H9 (cell line): ENCODE results near the gene HECW1. TPM values are rescaled to one million over a fixed set of nuclear protein-coding genes. Genes with fewer than 3 reads are reported as not detected.

Source experiments
- DNase-seq: peaks from one replicate; pipeline ENCODE4 v3.0.0-alpha.2; 2017
- H2AFZ ChIP-seq: one replicate; pipeline ENCODE4 v1.6.1; 2013; ENCODE audit warnings: mild to moderate bottlenecking, low read length, control low read depth, moderate library complexity
- H2AK5ac ChIP-seq: 2 replicates; pipeline ENCODE4 v1.6.1; 2013; ENCODE audit warnings: low read length, control low read depth, mixed read lengths; ENCODE audit not compliant: insufficient read length
- H2BK120ac ChIP-seq: one replicate; pipeline ENCODE4 v1.6.1; 2013; ENCODE audit warnings: low read depth, mild to moderate bottlenecking, low read length, control low read depth, inconsistent platforms; ENCODE audit not compliant: poor library complexity, severe bottlenecking
- H2BK12ac ChIP-seq: 2 replicates; pipeline ENCODE4 v1.6.1; 2013; ENCODE audit warnings: low read length, control low read depth, mixed read lengths, low read depth; ENCODE audit not compliant: insufficient read length
- H2BK15ac ChIP-seq: 2 replicates; pipeline ENCODE4 v1.6.1; 2013; ENCODE audit warnings: low read depth, low read length, control low read depth
- H2BK20ac ChIP-seq: one replicate; pipeline ENCODE4 v1.6.1; 2013; ENCODE audit warnings: low read depth, mild to moderate bottlenecking, low read length, control low read depth, inconsistent platforms; ENCODE audit not compliant: poor library complexity, severe bottlenecking
- H2BK5ac ChIP-seq: 2 replicates; pipeline ENCODE4 v1.6.1; 2013; ENCODE audit warnings: low read length, control low read depth, mixed read lengths; ENCODE audit not compliant: insufficient read length
- H3K14ac ChIP-seq: 2 replicates; pipeline ENCODE4 v1.6.1; 2013; ENCODE audit warnings: low read length, control low read depth; ENCODE audit not compliant: insufficient read depth
- H3K18ac ChIP-seq: 2 replicates; pipeline ENCODE4 v1.6.1; 2013; ENCODE audit warnings: low read depth, mild to moderate bottlenecking, mixed read lengths, low read length, control low read depth; ENCODE audit not compliant: insufficient read length
- H3K23ac ChIP-seq: 2 replicates; pipeline ENCODE4 v1.6.1; 2013; ENCODE audit warnings: low read length, control low read depth, mixed read lengths, low read depth; ENCODE audit not compliant: insufficient read length
- H3K23me2 ChIP-seq: 2 replicates; pipeline ENCODE4 v1.6.1; 2013; ENCODE audit warnings: low read depth, mild to moderate bottlenecking, mixed read lengths, low read length, control low read depth; ENCODE audit not compliant: insufficient read length, poor library complexity, severe bottlenecking
- H3K27ac ChIP-seq: 2 replicates; pipeline ENCODE4 v1.5.1; 2013; ENCODE audit warnings: low read length, control low read depth, mixed read lengths, low read depth; ENCODE audit not compliant: insufficient read length
- H3K27me3 ChIP-seq: 2 replicates; pipeline ENCODE4 v1.6.1; 2013; ENCODE audit warnings: low read length, control low read depth, inconsistent platforms; ENCODE audit not compliant: insufficient read depth
- H3K4ac ChIP-seq: 2 replicates; pipeline ENCODE4 v1.6.1; 2013; ENCODE audit warnings: low read depth, mild to moderate bottlenecking, control low read depth, inconsistent platforms, low read length, moderate library complexity
- H3K4me1 ChIP-seq: 2 replicates; pipeline ENCODE4 v1.6.1; 2013; ENCODE audit warnings: low read length, control low read depth, inconsistent platforms; ENCODE audit not compliant: insufficient read depth
- H3K4me2 ChIP-seq: 2 replicates; pipeline ENCODE4 v1.6.1; 2013; ENCODE audit warnings: low read length, control low read depth, mixed read lengths; ENCODE audit not compliant: insufficient read length, insufficient read depth
- H3K56ac ChIP-seq: 2 replicates; pipeline ENCODE4 v1.6.1; 2013; ENCODE audit warnings: low read depth, mild to moderate bottlenecking, mixed read lengths, low read length, control low read depth; ENCODE audit not compliant: insufficient read length
- H3K79me1 ChIP-seq: 2 replicates; pipeline ENCODE4 v1.6.1; 2013; ENCODE audit warnings: low read depth, mild to moderate bottlenecking, moderate library complexity, low read length, control low read depth, inconsistent platforms; ENCODE audit not compliant: insufficient read depth, poor library complexity, severe bottlenecking
- H3K79me2 ChIP-seq: 2 replicates; pipeline ENCODE4 v1.6.1; 2013; ENCODE audit warnings: low read length, control low read depth, inconsistent platforms; ENCODE audit not compliant: insufficient read depth
- H3K9ac ChIP-seq: 2 replicates; pipeline ENCODE4 v1.6.1; 2013; ENCODE audit warnings: low read length, control low read depth, mixed read lengths; ENCODE audit not compliant: insufficient read length; ENCODE audit errors: extremely low read depth
- H3K9me3 ChIP-seq: one replicate; pipeline ENCODE4 v1.6.1; 2013; ENCODE audit warnings: low read depth, low read length, inconsistent platforms; ENCODE audit not compliant: control insufficient read depth
- H3T11ph ChIP-seq: one replicate; pipeline ENCODE4 v1.6.1; 2013; ENCODE audit warnings: mild to moderate bottlenecking, low read length, control low read depth, inconsistent platforms
- H4K20me1 ChIP-seq: one replicate; pipeline ENCODE4 v1.6.1; 2013; ENCODE audit not compliant: control insufficient read depth, insufficient read length, insufficient read depth
- H4K5ac ChIP-seq: 2 replicates; pipeline ENCODE4 v1.6.1; 2013; ENCODE audit warnings: low read depth, mild to moderate bottlenecking, mixed read lengths, low read length, control low read depth; ENCODE audit not compliant: insufficient read length
- H4K8ac ChIP-seq: replicated peaks from 2 replicates; pipeline ENCODE4 v1.6.1; 2013; ENCODE audit warnings: low read length, control low read depth, mixed read lengths, low read depth; ENCODE audit not compliant: insufficient read length
- H4K91ac ChIP-seq: 2 replicates; pipeline ENCODE4 v1.6.1; 2013; ENCODE audit warnings: low read depth, mild to moderate bottlenecking, moderate library complexity, mixed read lengths, low read length, control low read depth; ENCODE audit not compliant: insufficient read length
- H3K27ac Mint-ChIP-seq, 3 experiments: 2 replicates in 2 of 3; 3 replicates in 1 of 3; pipeline ENCODE4 v1.8.0; 2020 to 2021; ENCODE audit warnings: mixed read lengths in 3 of 3, mild to moderate bottlenecking in 1 of 3, moderate library complexity in 1 of 3
- H3K27me3 Mint-ChIP-seq: 2 replicates; pipeline ENCODE4 v1.8.0; 2021; ENCODE audit warnings: low read depth, mild to moderate bottlenecking, moderate library complexity, mixed read lengths
- H3K36me3 Mint-ChIP-seq, 3 experiments: 2 replicates in 2 of 3; 3 replicates in 1 of 3; pipeline ENCODE4 v1.8.0; 2020 to 2021; ENCODE audit warnings: low read depth in 3 of 3, mixed read lengths in 3 of 3; ENCODE audit not compliant: insufficient read depth in 1 of 3
- H3K4me1 Mint-ChIP-seq, 2 experiments: 2 replicates each; pipeline ENCODE4 v1.8.0; 2020; ENCODE audit warnings: mixed read lengths in 2 of 2
- H3K4me3 Mint-ChIP-seq, 2 experiments: 2 replicates in 1 of 2; 3 replicates in 1 of 2; pipeline ENCODE4 v1.8.0; 2020 to 2021; ENCODE audit warnings: mild to moderate bottlenecking in 2 of 2, mixed read lengths in 2 of 2, moderate library complexity in 1 of 2
- H3K9me3 Mint-ChIP-seq, 2 experiments: 2 replicates in 1 of 2; 3 replicates in 1 of 2; pipeline ENCODE4 v1.8.0; 2020; ENCODE audit warnings: mild to moderate bottlenecking in 2 of 2, mixed read lengths in 2 of 2, moderate library complexity in 1 of 2
- WGBS: extraction: QIAGEN DNeasy Blood & Tissue Kit; methylation state at CpG from one replicate; pipeline ENCODE4 v1.1.7; 2013; ENCODE audit warnings: missing lambda C conversion rate, low lambda C conversion rate, mixed read lengths; ENCODE audit not compliant: insufficient read length; ENCODE audit errors: extremely low coverage; 5-methylcytosine and 5-hydroxymethylcytosine counted together
- total RNA-seq: library from RNA; stranded (reverse); gene quantifications from 2 replicates; pipeline ENCODE4 v1.2.1, GENCODE V29; 2021
- TF ChIP-seq, protein P1 (sequence below): fragments of 200-600 bp; sonication (generic); conservative IDR thresholded peaks from 3 replicates; pipeline ENCODE4 v1.8.0; 2021; ENCODE audit warnings: antibody characterized with exemption, mild to moderate bottlenecking

Gene HECW1
- total RNA-seq, 1 experiment from 2014 or later = 5.0 TPM

DNA sequence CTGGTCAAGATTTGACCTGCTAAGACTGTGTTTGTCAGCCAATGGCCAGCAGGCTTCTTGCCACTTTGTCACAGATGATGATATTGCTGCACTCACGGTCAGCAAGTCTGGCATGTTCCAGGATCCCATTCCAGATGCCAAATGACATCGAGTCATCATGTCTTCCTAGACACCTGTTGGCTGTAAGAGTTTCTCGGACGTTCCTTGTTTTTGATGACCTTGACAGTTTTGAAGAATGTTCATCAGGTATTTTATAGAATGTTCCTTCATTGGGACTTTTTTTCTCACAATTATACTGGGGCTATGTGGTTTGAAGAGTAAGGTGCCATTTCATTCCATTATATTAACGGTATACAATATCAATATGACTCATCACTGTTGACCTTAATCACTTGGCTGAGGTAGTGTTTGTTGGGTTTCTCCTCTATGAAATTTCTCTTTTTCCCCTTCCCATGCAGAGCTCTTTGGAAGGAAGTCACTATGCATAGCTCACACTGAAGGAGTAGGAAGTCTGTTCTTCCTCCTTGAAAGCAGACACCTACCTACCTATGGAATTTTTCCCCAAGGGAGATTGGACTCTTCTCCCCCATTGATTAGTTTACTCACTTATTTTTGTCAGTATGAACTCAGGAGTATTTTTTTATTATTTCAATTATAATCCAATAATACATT, 31.6 kb downstream of the HECW1 start:
- no peak overlapping the region for H3K9ac ChIP-seq
- H2BK120ac ChIP-seq = no peak overlapping the region
- no peak overlapping the region for H2BK12ac ChIP-seq
- no peaks in the 10 kb centered on the region for H3K79me1 ChIP-seq
- no peaks in the 10 kb centered on the region for H3K79me2 ChIP-seq
- H2BK15ac ChIP-seq = no peak overlapping the region
- no peak overlapping the region for H3K14ac ChIP-seq
- no peak overlapping the region for H2AK5ac ChIP-seq
- no peak overlapping the region for H3K23ac ChIP-seq
- H2BK5ac ChIP-seq = no peak overlapping the region
- no peak for DNase-seq
- no peak overlapping the region for H4K8ac ChIP-seq
- no peak overlapping the region for H2AFZ ChIP-seq
- Mint-ChIP-seq H3K4me1 (peaks cover 24 to 33% of the 10 kb centered on the region in 2 experiments), H3K27ac (no peak overlapping the region), H3K4me3 (no peak overlapping the region), H3K9me3 (peaks cover 0 to 2% of the 10 kb centered on the region in 2 experiments; a peak in 2 of 5 replicates), H3K27me3 (no peaks in the 10 kb centered on the region; the same call in 1 of the 2 replicates), H3K36me3 (peaks cover under 1 to 5% (median 4%) of the 10 kb centered on the region in 3 experiments; a peak in 4 of 7 replicates)
- H3K27ac ChIP-seq = no peak overlapping the region
- no peak overlapping the region for H3T11ph ChIP-seq
- TF ChIP-seq, protein P1, sequence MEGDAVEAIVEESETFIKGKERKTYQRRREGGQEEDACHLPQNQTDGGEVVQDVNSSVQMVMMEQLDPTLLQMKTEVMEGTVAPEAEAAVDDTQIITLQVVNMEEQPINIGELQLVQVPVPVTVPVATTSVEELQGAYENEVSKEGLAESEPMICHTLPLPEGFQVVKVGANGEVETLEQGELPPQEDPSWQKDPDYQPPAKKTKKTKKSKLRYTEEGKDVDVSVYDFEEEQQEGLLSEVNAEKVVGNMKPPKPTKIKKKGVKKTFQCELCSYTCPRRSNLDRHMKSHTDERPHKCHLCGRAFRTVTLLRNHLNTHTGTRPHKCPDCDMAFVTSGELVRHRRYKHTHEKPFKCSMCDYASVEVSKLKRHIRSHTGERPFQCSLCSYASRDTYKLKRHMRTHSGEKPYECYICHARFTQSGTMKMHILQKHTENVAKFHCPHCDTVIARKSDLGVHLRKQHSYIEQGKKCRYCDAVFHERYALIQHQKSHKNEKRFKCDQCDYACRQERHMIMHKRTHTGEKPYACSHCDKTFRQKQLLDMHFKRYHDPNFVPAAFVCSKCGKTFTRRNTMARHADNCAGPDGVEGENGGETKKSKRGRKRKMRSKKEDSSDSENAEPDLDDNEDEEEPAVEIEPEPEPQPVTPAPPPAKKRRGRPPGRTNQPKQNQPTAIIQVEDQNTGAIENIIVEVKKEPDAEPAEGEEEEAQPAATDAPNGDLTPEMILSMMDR = no peak
- no peak overlapping the region for H4K91ac ChIP-seq
- H3K23me2 ChIP-seq = no peaks in the 10 kb centered on the region
- H3K18ac ChIP-seq = no peak overlapping the region
- H4K20me1 ChIP-seq = no peaks in the 10 kb centered on the region
- H3K4me1 ChIP-seq = peaks cover 6% of the 10 kb centered on the region; the same call in 1 of the 2 replicates
- H2BK20ac ChIP-seq = no peak overlapping the region
- no peaks in the 10 kb centered on the region for H3K9me3 ChIP-seq
- H4K5ac ChIP-seq = no peak overlapping the region
- WGBS = no CpG with 5 or more reads among the region's 5 CpGs
- no peak overlapping the region for H3K4ac ChIP-seq
- H3K4me2 ChIP-seq = no peak overlapping the region
- no peak overlapping the region for H3K56ac ChIP-seq
- H3K27me3 ChIP-seq = no peaks in the 10 kb centered on the region
